ENCODE results near the gene TTLL11.

TTLL11 gene

DNA sequence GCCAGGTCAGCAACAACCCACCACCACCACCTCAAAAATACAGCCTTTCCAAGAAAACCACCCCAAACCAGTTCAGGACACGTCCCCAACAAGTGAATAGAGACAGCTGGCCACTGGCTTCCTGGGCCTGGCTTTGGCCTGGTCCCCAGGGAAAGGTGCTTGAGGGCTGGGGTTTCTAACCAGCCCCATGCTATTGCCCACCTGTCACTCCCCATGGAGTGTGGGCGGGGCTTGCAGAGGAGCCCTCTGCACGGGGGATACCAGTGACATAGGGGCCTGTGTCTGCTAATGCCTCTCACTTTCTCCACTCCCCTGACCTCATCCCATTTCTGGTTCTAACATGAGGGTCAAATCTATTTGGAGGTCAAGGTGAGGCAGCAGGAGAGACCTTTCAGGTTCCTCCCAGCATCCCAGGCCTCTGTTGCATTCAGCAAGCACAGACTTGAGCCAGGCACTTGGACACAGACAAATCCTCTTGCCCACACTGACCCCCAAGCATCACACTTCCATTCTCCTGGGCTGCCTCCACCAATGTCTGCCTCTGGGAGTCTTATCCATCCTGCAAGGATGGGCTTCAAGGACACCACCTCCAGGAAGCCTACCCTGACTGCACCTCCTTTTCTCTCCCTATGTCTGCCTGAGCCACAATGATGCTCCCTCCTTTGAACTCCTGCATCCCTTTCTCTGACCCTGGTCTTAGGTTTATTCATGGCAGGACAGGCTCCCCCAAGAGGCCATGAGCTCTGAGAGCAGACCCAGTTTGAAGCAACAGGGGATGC lies 16.1 kb upstream of the TTLL11 start:
- no peak for DNase-seq

DNA sequence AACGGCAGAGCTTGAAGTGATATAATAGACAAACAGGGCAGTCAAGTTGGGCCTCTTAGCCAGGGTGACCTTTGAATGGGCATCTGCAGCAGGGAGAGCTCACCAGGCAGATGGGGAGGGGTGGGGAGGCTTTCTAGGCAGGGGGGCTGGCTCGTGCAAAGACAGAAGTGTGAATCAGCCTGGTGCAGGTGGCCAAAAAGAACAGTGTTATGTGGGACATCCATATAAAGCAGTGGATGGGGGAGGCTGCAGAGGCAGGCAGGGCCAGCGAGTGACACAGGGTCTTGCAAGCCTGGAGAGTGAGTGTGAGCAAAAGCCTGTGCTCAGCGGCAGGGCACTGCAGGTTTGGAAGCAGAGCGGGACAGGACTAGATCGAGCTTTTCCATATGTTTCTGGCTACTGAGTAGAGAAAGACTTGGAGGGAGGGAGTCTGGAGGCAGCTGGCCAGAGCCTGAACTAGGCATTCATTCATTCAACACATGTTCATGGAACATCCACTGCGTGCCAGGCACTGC lies 14.2 kb upstream of the TTLL11 start:
- no peak for DNase-seq

DNA sequence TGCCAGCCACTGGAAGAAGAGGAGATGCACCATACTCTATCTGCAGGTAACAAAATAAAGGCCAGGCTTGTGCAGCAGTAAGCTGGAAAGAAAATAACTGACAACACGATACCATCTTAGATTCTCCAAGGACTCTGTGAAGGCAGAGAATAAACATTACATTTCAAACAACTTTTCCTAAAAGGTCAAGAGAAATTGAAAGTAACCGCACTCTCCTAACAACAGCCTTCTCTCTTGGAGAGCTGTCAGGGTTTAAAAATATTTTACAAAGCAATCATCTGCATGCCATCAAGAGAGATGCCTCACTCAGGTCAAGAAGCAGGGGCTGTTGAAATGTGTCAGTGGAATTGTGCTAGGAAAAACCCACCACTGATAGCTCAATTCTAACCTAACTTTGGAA lies 13.5 kb upstream of the TTLL11 start:
- no peak for DNase-seq

DNA sequence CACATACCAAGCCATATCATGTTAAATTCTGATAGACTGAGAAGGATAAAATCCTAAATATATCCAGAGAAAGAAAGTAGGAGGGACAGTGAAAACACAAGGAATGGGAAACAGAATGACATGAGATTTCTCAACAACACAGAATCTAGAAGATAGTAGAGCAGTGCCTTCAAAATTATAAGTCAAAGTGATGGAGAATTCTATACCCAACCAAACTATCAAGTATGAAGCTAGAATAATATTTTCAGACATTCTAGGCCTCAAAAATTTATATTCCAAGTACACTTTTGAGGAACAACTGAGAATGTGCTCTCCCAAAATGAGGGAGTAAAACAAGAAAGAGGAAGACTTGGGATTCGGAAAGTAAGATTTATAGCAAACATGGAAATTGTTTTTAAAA lies 10.9 kb upstream of the TTLL11 start:
- DNase-seq, result no peak

DNA sequence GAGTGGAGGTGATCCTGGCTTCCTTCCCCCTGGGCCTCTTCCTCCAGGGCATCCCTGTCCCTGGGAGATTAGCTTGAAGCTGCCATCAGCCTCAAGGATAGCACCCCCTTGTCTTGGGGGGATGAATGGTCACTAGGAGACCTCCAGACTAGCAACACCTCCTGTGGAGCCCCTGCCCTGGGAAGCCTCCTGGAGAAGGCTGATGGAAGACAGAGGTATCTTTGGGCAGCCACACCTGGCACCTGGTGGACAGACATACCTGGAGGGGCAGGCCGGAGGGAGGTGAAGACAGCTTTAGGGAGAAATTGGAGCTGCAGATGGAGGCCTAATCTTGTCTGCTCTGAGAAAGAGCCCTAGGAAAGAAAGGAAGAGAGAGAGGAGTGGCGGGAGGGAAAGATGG lies 9.0 kb upstream of the TTLL11 start:
- DNase-seq, result no peak

DNA sequence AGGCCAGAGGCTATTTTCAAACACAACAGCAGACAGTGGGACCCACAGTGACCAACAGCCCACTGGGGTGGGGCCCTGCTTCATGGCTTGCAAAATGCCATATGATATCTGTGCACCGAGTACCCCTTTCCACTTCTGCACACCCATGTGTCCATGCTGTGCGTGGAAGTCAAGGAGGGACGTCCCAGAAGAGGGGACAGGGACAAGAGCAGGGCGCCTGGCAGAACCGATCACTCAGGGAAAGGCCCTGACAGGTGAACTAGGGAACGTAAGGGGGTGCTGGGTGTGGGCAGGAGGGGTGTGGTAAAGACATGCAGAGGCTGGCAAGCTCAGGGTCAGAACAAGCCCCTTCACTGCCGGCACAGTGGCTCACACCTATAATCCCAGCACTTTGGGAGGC lies 7.6 kb upstream of the TTLL11 start:
- no peak for DNase-seq

DNA sequence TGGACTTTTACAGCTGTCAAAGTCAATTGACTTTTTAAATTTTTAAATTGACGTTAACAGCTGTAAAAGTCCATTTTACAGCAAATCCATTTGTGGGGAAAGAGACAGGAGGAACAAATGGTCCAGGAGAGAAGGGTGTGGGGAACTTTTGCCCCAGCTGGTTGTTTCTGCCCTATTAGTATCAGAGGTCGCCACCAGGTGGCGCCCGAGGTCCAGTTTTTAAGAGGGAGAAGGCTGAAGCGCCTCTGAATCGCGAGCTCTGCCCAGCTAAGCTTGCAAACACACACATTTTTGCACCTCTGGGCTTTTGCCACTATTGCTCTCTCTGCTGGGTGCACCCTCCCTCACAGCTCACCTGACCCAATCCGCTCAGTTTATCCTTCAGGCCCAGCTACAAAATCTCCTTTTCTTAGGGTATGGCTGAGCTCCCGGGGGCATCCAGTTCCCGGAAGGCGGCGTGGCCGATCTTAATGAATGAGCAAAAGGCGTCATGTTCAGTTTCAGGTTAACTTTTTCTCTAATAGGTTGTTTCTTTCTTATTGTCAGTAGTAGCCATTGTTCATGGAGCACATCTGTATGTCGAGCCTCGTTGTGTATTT lies 6.3 kb upstream of the TTLL11 start:
- DNase-seq, result peak; percentile 56 to 71 (median 66)

DNA sequence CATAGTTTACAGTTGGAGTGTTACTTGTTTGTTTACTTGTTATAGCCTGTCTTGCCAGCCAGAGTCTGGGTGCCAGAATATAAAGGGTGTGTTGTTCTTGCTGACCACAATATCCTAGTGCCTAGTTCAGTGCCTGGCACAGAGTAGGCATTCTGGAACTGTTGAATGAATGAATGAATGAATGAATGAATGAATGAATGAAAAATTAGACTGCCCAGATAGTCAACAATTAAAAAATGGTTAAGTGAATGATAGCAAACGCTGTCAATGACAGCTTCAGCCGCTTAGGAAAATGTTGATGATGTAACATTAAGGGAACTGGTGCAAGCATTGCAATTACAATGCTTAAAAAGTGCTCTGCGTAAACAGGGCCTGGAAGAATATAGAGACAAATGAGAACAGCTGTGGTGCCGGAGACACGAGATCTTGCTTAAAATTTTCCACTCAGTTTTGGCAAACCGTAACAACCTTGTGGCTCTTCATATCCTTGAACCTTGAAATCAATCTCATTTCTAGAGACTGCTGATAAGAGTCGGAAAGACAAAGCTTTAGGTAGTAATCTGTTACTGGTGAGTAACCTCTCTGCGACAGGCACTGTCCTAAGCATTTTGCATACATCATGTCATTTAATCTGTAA lies 4.7 kb upstream of the TTLL11 start:
- DNase-seq, result no peak

DNA sequence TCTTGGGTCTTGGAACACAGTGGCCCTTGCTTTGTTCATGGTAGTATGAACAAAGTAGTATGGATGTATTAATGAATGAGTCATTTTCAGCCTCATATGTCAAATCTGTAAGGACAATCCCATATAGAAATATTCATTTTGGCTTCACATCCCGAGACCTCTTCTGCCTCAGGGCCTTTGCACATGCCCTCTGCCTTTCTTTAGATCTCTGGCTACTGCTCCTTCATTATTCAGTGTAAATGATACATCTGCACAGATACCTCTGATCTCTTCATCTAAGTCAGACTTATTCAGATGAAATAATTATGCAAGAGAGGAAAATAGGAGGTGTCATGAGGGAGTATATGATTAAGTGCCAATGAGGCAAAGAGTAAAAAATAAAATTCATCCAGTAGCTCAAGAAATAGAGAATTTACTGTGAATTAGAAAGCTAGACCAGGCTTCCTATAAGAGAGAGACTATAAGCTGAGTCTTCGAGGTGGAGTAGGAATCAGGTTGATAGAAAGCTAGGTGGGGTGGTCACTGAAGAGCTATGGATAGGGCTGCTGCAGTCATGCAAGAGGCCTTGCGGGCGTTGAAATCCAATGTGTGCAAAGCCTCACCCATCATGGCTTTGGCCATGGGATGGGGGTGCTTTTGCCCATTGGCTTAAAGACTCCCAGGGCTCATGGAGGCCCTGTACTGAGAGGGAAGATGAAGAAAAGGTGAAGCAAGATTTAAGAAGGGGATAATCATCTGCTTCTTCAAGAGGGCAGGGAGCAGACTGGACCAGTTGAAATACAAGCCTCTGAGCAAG lies 3.7 kb upstream of the TTLL11 start:
- no peak for DNase-seq

DNA sequence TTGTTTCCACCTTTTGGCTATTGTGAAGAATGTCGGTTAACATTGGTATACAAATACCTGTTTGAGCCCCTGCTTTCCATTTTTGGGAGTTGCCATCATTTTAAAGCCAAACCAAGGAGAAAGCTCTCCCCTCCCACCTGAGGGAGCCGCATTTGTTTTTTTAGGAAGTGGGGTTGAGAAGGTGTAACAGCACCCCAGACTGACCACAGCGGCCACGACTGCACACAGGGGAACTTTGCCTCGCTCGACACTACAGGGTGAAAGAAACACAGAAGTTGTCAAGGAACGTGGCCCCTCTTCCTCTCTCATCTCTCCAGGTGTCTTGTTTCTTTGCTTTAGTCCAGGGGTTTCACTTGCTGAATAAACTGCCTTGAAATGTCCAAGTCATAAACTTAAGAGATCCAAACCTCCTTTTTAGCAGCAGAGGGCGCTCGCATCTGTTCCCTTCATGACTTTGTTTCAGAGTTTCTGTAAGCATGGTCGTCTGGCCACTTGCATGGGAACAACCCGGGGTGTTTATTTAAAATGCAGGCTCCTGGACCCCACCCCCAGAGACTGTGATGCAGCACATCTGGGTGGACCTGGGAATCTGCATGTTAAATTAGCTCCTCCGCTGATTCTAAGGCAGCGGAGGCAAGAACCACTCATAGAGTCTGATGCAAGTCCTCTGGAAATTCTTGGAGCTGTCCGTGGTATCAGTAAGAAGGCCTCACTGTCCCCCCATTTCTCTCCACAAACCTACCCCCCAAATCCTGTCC lies 2.1 kb upstream of the TTLL11 start:
- peak in 2 of 4 experiments; percentile 10 to 12 for DNase-seq

DNA sequence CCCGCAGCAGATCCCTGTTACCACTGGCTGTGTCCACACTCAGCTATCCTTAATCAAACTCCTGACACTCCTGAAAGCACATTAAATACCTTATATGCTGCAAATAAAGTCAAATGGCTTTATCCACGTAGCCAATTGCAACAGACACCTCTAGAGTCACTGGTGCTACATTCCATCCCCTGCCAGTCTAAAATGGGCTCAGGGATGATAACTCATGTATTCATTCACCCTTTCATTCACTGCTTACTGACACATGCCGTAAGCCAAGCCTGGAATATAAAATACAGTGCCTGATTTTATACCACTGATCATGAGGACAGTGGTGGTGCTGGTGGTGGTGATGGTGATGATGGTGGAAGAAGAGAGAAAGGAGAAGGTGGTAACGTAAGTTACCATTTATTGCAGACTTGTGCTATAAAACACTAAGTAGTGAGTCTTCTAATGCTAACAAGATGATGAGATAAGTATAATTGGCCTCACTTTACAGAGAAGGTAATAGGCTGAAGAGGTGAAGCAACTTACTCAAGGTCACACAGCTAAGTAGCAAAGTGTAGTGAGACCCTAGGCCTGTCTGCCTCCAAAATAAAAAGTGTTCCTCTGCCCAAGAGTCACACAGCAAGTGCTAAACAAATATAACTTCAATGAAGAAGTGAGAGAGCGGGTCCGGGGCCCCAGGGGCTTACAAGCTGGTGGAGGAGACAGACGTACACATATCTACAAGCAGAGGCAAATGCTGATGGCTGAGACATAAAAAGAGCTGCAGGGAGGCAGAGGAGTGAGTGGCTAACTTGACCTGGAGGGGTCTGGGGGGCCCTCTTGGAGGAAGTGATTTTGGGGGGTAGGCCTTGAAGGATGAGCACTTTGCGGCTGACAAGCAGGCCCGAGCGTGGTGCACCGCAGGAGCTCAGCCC lies 1.2 kb downstream of the TTLL11 start:
- no peak for DNase-seq

DNA sequence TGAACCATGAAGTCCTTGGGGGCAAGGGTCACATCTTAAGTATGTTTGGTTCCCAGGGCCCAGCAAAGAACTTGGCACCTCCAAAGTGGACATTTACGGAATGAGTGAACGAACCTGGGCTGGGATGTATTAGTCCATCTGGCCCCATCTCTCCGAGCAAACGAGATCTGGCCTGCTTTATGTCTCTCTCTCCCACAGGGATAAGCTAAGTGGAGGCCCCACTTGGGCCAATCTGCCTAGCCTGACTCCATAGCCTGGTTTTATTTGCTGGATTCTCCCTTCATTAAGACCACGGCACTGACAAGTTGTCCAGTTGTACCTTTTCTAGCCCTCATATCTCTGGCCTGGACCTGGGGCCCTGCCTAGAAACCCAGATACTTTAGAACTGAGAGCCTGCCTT lies 2.1 kb downstream of the TTLL11 start:
- DNase-seq, result no peak

DNA sequence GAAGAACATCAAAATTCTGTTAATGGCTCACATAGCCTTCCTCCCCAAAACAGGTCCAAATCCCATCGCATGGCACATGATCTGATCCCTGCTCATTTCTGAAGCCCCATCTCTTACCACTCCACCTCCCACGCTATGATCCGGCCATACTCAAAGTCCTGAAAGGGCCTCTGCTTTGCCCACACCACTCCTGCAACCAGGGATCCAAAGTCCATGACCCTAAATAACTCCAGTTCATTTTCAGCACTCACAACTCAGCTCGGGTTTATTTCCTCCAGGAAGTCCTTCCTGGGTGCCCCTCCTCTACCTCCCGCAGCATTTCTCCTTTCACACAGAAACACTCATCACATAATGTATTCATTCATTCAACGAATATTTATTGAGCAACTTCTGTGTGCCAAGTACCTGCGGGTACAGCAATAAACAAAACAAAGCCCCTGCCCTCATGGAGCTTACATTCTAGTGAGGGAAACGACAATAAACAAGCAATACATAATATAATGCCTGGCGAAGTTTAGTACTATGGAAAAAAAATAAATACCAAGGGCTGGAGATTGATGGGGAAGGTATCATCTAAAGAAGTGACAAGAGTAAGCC lies 2.7 kb downstream of the TTLL11 start:
- no peak for DNase-seq

DNA sequence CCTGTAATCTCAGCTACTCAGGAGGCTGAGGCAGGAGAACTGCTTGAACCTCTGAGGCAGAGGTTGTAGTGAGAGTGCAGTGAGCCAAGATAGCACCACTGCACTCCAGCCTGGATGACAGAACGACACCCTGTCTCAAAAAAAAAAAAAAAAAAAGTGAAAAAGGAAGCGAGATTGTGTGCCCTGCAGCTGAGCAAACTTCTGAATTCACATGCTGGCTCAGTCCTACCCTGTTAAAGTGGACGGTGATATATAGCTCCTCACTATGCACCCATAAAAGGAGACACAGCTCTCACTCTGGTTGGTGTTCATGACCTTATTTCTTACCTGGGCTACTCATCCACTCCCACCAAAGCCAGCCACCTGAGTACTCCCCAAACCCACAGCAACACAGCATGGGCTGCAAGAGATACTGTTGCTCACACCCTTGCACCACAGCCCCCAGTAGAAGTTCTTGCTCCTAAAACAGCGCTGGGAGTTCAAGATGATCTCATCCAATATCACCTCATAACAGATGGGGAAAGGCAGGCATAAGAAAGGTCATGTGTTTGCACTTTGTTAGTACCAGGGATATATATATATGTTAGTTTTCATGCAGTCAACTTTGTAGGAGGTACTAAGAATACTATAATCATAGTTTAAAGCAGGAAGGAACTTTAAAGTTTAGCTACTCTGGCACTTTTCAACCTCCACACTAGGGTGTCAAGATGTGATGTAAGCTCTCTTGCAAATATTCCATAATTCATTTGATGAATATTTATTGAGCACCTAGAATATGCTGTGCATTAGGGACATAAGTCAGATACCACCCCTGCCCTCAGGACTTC lies 4.0 kb downstream of the TTLL11 start:
- DNase-seq, result no peak

DNA sequence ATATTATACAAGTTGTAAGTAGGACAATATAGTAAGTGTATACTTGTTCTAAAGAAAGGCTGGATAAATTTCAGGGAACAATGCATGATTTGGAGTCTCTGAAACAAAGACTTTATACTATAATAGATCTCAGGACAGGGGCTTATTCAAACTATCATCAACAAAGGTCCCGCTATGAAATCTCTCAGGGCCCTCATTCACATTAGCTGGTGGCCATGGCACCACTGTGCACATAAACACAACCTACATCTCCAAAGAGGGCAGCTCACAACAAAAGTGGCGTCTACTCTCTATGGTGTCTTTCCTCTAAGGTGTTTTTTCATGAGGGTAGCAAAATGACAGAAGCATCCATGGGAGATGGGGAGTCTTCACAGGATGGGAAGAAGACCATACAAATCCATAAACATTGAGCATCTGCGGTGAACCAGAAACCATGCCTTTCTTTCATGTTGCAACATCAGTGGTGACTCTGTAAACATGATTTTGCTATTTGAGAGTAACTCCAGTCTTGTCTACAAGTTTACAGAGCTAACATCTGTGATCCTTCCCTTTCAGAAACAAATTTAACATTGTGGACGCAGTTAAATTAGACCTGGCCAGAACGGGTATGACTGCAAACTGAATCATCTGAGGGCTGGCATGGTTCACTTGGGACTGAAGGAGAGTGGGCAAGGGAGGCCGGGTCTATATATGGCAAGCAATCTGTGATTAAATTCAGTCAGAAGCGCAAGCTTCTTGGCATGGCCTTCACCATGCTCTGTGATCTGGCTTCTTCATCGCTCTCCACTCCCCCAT lies 5.5 kb downstream of the TTLL11 start:
- no peak for DNase-seq

DNA sequence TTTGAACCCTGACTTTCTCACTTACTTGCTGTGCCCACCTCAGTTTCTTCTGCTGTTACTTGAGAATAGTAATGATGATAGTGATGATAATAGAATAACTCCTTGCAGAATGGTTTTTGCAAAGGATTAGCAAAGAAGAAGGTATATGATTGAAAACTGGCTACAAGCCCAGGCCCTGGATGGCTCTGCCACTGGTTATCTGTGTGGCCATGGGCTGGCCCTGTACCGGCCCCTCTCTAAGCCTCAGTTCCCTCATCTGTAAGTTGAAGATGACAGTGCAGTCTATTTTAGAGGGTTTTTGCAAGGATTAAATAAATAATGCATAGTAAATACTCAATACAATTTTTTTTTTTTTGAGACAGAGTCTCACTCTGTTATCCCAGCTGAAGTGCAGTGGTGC lies 6.2 kb downstream of the TTLL11 start:
- DNase-seq, result no peak

DNA sequence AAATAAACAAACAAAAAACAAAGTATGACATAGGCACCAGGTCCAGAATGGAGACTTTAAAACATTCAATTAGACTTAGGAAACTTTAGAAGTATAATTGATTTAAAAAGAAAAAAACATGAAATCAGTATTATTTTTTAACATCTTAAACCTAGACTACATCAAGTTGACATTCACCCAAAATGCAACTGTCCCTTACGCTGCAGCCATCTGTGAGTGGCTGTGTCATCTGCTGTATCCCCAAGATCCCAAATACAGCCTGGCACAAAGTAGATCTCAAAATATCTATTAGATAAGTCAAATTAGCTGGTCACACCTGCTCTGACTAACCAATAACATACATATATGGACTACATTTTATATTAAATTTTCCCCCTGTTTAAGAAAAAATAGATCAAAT lies 7.8 kb downstream of the TTLL11 start:
- no peak for DNase-seq

DNA sequence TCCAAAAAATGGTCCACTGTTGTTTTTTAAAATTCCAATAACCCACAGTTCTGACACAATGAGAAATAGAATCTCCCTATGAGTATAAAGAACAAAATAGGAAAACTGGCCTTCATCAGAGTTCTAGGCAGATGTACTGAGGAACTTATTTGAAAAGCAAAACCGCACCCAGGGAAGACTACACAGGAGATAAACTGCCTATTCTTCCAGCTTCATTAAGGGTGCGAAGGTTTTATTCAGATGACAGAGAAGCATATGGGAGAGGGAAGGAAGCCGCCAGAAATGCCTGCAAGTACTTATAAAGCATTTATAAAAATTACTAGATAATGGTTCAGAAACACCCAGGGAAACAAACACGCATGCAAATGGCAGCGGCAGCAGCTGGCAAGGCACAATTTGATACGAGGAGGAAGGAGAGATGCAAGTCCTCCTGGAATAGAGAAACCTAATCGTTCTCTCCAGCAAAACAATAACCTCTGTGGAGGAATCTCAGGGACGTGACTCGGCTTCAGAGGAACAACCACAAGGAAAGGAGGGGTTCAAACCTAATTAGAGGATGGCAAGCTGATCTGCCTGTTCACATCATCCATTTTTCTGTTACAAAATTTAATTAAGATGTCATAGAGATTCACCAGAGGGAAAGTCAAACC lies 9.0 kb downstream of the TTLL11 start:
- DNase-seq, result no peak

DNA sequence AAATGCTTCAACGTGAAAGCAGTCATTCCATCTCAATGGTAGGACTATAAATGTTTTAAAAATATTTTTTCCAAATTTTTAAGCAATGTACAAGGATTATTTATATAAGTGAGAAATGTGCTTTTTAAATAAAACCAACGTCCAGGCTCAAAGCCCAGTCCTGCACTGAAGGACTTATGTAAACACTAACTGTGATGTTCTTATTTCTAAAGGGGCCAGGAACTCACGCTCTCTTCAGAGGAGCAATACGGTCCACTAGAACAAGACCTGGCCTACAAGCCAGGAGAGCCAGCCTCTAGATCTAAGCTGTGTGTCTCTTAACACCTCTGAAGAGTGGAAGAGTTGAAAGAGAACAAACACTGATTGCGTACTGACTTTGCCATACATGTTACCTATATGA lies 12.1 kb downstream of the TTLL11 start:
- DNase-seq, result no peak

Data from activated CD4-positive, CD25-positive, alpha-beta regulatory T cell (primary cell).